ENCODE results near the gene GNB1. TPM values are rescaled to one million over a fixed set of nuclear protein-coding genes. Genes with fewer than 3 reads are reported as not detected.

The GNB1 gene
- total RNA-seq, 1 donor from 2014 or later, result 170 TPM

GRCh38 chr1:1907098-1907736, 16.3 kb upstream of the GNB1 start:
- H3K9me3 ChIP-seq, result no peaks in the 10 kb centered on the region
- H3K4me1 ChIP-seq, result peaks cover 4 to 22% of the 10 kb centered on the region in 2 donors
- no peak overlapping the region for H3K4me3 ChIP-seq
- peak overlapping the region in 1 of 2 donors; percentile 33 for H3K27ac ChIP-seq
- no peak for TF ChIP-seq CTCF (IDR thresholded peaks at IDR 0.05)
- intact Hi-C loops (cut with DNase I), result loop anchor here (5.0 kb wide), 3 partner anchors 165 to 395 kb away; partner anchors contain the start of genes ATAD3A and MIB2
- DNase-seq (ENCODE audit: low spot score in 2 of 2), result peak in 1 of 2 donors; percentile 65
- no peaks in the 10 kb centered on the region for H3K27me3 ChIP-seq
- no peaks in the 10 kb centered on the region for H3K36me3 ChIP-seq

GRCh38 chr1:1906185-1907097, 15.6 kb upstream of the GNB1 start:
- Histone ChIP-seq H3K4me3 (no peak overlapping the region), H3K27me3 (no peaks in the 10 kb centered on the region), H3K9me3 (no peaks in the 10 kb centered on the region), H3K4me1 (peaks cover 4 to 22% of the 10 kb centered on the region in 2 donors), H3K36me3 (no peaks in the 10 kb centered on the region), H3K27ac (peak overlapping the region in 1 of 2 donors; percentile 33)
- intact Hi-C loops (cut with DNase I), result loop anchor here (1.0 to 5.0 kb wide), 4 partner anchors 128 to 394 kb away; partner anchors contain the start of genes ATAD3A, MIB2 and NADK
- peak; percentile 44 to 92 for DNase-seq (ENCODE audit: low spot score in 2 of 2)
- TF ChIP-seq CTCF (IDR thresholded peaks at IDR 0.05), result peak; percentile 89 to 94 (median 90)

- H3K4me3 ChIP-seq, result no peak overlapping the region
- H3K27ac ChIP-seq, result no peak overlapping the region
- intact Hi-C loops (cut with DNase I), result no loop called here
- H3K27me3 ChIP-seq, result no peaks in the 10 kb centered on the region
- H3K9me3 ChIP-seq, result no peaks in the 10 kb centered on the region
- H3K4me1 ChIP-seq, result peaks cover 0 to 16% of the 10 kb centered on the region in 2 donors
- no peaks in the 10 kb centered on the region for H3K36me3 ChIP-seq
- TF ChIP-seq CTCF (IDR thresholded peaks at IDR 0.05), result no peak
- no peak for DNase-seq (ENCODE audit: low spot score in 2 of 2)
Observed at GRCh38 chr1:1903224-1903623, 12.3 kb upstream of the GNB1 start.

GRCh38 chr1:1901641-1902294, 10.9 kb upstream of the GNB1 start:
- no peaks in the 10 kb centered on the region for H3K9me3 ChIP-seq
- H3K4me3 ChIP-seq, result no peak overlapping the region
- peaks cover 0 to 3% of the 10 kb centered on the region in 2 donors for H3K4me1 ChIP-seq
- no peaks in the 10 kb centered on the region for H3K36me3 ChIP-seq
- no peak for DNase-seq (ENCODE audit: low spot score in 2 of 2)
- H3K27ac ChIP-seq, result no peak overlapping the region
- no peak for TF ChIP-seq CTCF (IDR thresholded peaks at IDR 0.05)
- intact Hi-C loops (cut with DNase I), result no loop called here
- H3K27me3 ChIP-seq, result no peaks in the 10 kb centered on the region

GRCh38 chr1:1900883-1901640, 10.2 kb upstream of the GNB1 start:
- Histone ChIP-seq H3K4me1 (peaks cover 0 to 3% of the 10 kb centered on the region in 2 donors), H3K4me3 (no peak overlapping the region), H3K27ac (no peak overlapping the region), H3K36me3 (no peaks in the 10 kb centered on the region), H3K27me3 (no peaks in the 10 kb centered on the region), H3K9me3 (no peaks in the 10 kb centered on the region)
- no peak for TF ChIP-seq CTCF (IDR thresholded peaks at IDR 0.05)
- no peak for DNase-seq (ENCODE audit: low spot score in 2 of 2)
- intact Hi-C loops (cut with DNase I), result no loop called here

Data from ascending aorta (tissue), 2 donors.